ENCODE results near the gene TLE1.

GRCh38 chr9:81690251-81690851 is 1.0 kb upstream of the TLE1 start:
- no peak for TF ChIP-seq POLR2AphosphoS5 (IDR thresholded peaks at IDR 0.05; ENCODE audit: low read depth, low read length)
- no peak for TF ChIP-seq SIN3A (IDR thresholded peaks at IDR 0.05; ENCODE audit: borderline replicate concordance, insufficient read depth, low read length)
- TF ChIP-seq REST (IDR thresholded peaks at IDR 0.05; ENCODE audit: insufficient read depth in 1 of 2, low read depth in 2 of 2, low read length in 2 of 2): no peak

Data from PFSK-1 (cell line).